Upper lobe of left lung (tissue), 4 donors: ENCODE measurements around the gene TRPM7.

Source experiments
- CTCF ChIP-seq, 6 experiments: fragments of 450-650 bp in 4 of 6; fragments of 200-600 bp in 2 of 6; sonication (generic) in 2 of 6; IDR thresholded peaks; one replicate each; pipeline ENCODE4 v1.5.1; 2016 to 2019; ENCODE audit warnings: antibody characterized with exemption in 6 of 6
- POLR2A ChIP-seq, 4 donors: fragments of 450-650 bp; IDR thresholded peaks; one replicate each; pipeline ENCODE4 v1.5.1; 2016 to 2017; ENCODE audit warnings: antibody characterized with exemption in 4 of 4, mild to moderate bottlenecking in 2 of 4
- POLR2AphosphoS5 ChIP-seq, 2 donors: sonication (generic); formaldehyde crosslinking; IDR thresholded peaks; one replicate each; pipeline ENCODE4 v1.5.1; 2017; ENCODE audit warnings: antibody characterized with exemption in 2 of 2

GRCh38 chr15:50607129-50607528 lies 79.5 kb downstream of the TRPM7 start:
- TF ChIP-seq CTCF (IDR thresholded peaks at IDR 0.05) (no peak), POLR2A (IDR thresholded peaks at IDR 0.05) (no peak), POLR2AphosphoS5 (IDR thresholded peaks at IDR 0.05) (no peak)
